CD4-positive, CD25-positive, alpha-beta regulatory T cell (primary cell): ENCODE measurements around the gene PCBP3. TPM values are rescaled to one million over a fixed set of nuclear protein-coding genes. Genes with fewer than 3 reads are reported as not detected.
"Not testable (repeated sequence)": the region's sequence is repeated elsewhere in the genome, so short reads cannot be mapped to it uniquely, and the experiment has no call there.

Experiments used
- ATAC-seq, 2 donors: fragments of 150-1000 bp; cut with Tn5 transposase; one replicate each; pipeline ENCODE4 v1.10.0; 2021; ENCODE audit warnings: low read depth in 2 of 2, moderate number of reproducible peaks in 2 of 2, moderate library complexity in 1 of 2
- DNase-seq, 3 donors: peaks; one replicate each; pipeline versions ENCODE4 v3.0.0 to v3.0.0-alpha.2; 2012 to 2022; ENCODE audit warnings: mixed read lengths in 1 of 3
- H3K27ac ChIP-seq: one replicate; pipeline ENCODE4 v1.7.0; 2013; ENCODE audit warnings: mild to moderate bottlenecking, low read length; ENCODE audit not compliant: insufficient read depth, poor library complexity, severe bottlenecking
- H3K27me3 ChIP-seq: one replicate; pipeline ENCODE4 v1.7.0; 2013; ENCODE audit warnings: low read length; ENCODE audit not compliant: control insufficient read depth, insufficient read depth
- H3K36me3 ChIP-seq: one replicate; pipeline ENCODE4 v1.7.0; 2013; ENCODE audit warnings: mild to moderate bottlenecking, low read length, moderate library complexity; ENCODE audit not compliant: control insufficient read depth, insufficient read depth
- H3K4me1 ChIP-seq: 2 replicates; pipeline ENCODE4 v1.7.0; 2013; ENCODE audit warnings: mild to moderate bottlenecking, low read length; ENCODE audit not compliant: insufficient read depth, control insufficient read depth, poor library complexity, severe bottlenecking
- H3K4me3 ChIP-seq: one replicate; pipeline ENCODE4 v1.7.0; 2013; ENCODE audit warnings: low read depth, mild to moderate bottlenecking, low read length, moderate library complexity
- H3K9me3 ChIP-seq, 2 experiments: 1 replicate in 1 of 2; 2 replicates in 1 of 2; pipeline ENCODE4 v1.7.0; 2013; ENCODE audit warnings: low read length in 2 of 2, mild to moderate bottlenecking in 1 of 2, moderate library complexity in 1 of 2; ENCODE audit not compliant: control insufficient read depth in 2 of 2
- H3K27ac Mint-ChIP-seq, 3 donors: one replicate each; pipeline ENCODE4 v1.8.0; 2020 to 2022; ENCODE audit warnings: mild to moderate bottlenecking in 3 of 3, mixed read lengths in 3 of 3, moderate library complexity in 2 of 3
- H3K27me3 Mint-ChIP-seq: one replicate; pipeline ENCODE4 v1.8.0; 2022; ENCODE audit warnings: mild to moderate bottlenecking, mixed read lengths
- H3K36me3 Mint-ChIP-seq: one replicate; pipeline ENCODE4 v1.8.0; 2020; ENCODE audit warnings: mixed read lengths
- H3K4me1 Mint-ChIP-seq, 4 donors: one replicate each; pipeline ENCODE4 v1.8.0; 2020 to 2022; ENCODE audit warnings: mixed read lengths in 4 of 4, mild to moderate bottlenecking in 1 of 4
- H3K4me3 Mint-ChIP-seq, 4 donors: one replicate each; pipeline ENCODE4 v1.8.0; 2020 to 2022; ENCODE audit warnings: mild to moderate bottlenecking in 4 of 4, mixed read lengths in 4 of 4, moderate library complexity in 3 of 4
- H3K9me3 Mint-ChIP-seq, 7 donors: one replicate each; pipeline ENCODE4 v1.8.0; 2020 to 2022; ENCODE audit warnings: mixed read lengths in 7 of 7, mild to moderate bottlenecking in 3 of 7, moderate library complexity in 2 of 7
- polyA plus RNA-seq, 4 donors: library from polyadenylated mRNA; unstranded; fragments of 300-500 nt; fragmentation: Illumina TruSeq; gene quantifications; one replicate each; pipeline ENCODE4 v1.2.3, GENCODE V29; 2021
- total RNA-seq: library from RNA; stranded (reverse); gene quantifications from one replicate; pipeline ENCODE4 v1.2.3, GENCODE V29; 2022

Gene PCBP3
- total and polyA plus RNA-seq, 5 donors from 2014 or later = 0.72 to 5.3 (median 2.3) TPM

DNA sequence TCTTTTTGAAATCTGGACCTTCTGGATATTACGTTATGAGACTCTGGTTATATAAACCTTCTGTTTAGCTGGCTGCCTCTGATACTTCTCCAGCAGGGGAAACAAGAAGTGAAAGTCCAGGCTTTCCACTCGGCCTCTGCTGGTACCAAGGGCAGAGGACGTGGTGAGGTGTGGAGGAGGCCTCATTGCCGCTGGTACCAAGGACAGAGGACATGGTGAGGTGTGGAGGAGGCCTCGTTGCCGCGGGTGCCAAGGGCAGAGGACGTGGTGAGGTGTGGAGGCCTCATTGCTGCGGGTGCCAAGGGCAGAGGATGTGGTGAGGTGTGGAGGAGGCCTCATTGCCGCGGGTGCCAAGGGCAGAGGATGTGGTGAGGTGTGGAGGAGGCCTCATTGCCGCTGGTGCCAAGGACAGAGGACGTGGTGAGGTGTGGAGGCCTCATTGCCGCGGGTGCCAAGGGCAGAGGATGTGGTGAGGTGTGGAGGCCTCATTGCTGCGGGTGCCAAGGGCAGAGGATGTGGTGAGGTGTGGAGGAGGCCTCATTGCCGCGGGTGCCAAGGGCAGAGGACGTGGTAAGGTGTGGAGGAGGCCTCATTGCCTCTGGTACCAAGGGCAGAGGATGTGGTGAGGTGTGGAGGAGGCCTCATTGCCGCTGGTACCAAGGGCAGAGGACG, 242.5 kb downstream of the PCBP3 start:
- Mint-ChIP-seq H3K4me1 (peaks cover 16 to 81% (median 62%) of the 10 kb centered on the region in 4 donors), H3K4me3 (peak overlapping the region; percentile 40 to 78 (median 66)), H3K27ac (peak overlapping the region; percentile 50 to 93 (median 86)), H3K27me3 (peaks cover 26% of the 10 kb centered on the region)
- ATAC-seq (peak; percentile 29 to 33), DNase-seq (peak in 2 of 3 donors; percentile 69 to 90)
- not testable (repeated sequence) for H3K36me3 ChIP-seq, H3K27ac ChIP-seq, H3K36me3 Mint-ChIP-seq, H3K9me3 ChIP-seq, H3K9me3 Mint-ChIP-seq, H3K27me3 ChIP-seq
- H3K4me1 ChIP-seq = peaks cover 55% of the 10 kb centered on the region
- H3K4me3 ChIP-seq = peak overlapping the region; percentile 10

DNA sequence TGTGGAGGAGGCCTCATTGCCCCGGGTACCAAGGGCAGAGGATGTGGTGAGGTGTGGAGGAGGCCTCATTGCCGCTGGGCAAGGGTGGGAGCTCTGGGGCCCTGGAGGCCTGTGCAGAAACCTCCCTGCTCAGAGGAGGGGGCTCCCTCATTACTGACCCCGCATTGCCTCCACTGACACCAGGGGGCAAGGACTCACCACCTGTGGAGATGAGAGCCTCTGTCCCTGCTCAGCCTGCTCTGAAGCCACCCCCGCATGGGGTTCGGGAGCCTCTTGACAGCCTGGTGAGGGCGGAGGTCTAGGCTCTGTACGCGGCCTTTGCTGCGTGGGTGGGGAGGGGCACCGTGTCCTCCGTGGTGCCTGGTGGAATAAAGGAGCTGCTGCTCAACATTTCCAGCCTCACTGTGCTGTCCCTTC, 243.1 kb downstream of the PCBP3 start:
- peak overlapping the region in 3 of 4 donors; percentile 40 to 78 (median 50) for H3K4me3 Mint-ChIP-seq
- Histone ChIP-seq H3K4me1 (peaks cover 57% of the 10 kb centered on the region), H3K36me3 (no peaks in the 10 kb centered on the region), H3K4me3 (no peak overlapping the region), H3K27ac (peak overlapping the region; percentile 47), H3K27me3 (no peaks in the 10 kb centered on the region), H3K9me3 (no peaks in the 10 kb centered on the region)
- peak; percentile 46 to 49 for ATAC-seq
- DNase-seq = peak in 1 of 3 donors; percentile 30
- H3K36me3 Mint-ChIP-seq = no peaks in the 10 kb centered on the region
- H3K27ac Mint-ChIP-seq = peak overlapping the region in 2 of 3 donors; percentile 86
- peaks cover 26% of the 10 kb centered on the region for H3K27me3 Mint-ChIP-seq
- peaks cover 16 to 81% (median 65%) of the 10 kb centered on the region in 4 donors for H3K4me1 Mint-ChIP-seq
- H3K9me3 Mint-ChIP-seq = peaks cover 0 to 3% (median 0%) of the 10 kb centered on the region in 7 donors

DNA sequence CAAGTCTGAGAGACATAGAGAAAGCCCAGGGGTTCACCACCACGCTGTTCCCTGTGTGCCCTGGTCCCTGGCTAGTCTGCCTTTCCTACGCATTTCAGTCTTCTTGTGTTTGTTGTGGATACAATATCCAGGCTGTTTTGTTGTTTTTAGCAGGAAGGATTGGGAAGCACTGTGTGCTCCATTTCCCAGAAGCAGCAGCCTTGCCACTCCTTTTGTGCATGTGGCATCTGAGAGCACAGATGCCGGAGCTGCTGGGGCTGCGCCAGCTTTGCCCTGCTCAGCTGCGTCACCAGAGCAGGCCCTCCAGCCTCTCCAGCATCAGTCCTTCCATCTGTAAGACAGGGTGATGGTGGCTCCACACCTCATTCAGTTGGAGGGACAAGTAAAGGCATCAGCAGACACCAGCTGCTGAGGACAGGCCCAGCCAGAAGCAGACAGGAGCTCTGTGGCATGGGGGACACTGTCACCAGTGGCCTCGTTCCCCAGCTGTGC, 243.6 kb downstream of the PCBP3 start:
- H3K27me3 ChIP-seq = no peaks in the 10 kb centered on the region
- H3K36me3 ChIP-seq = no peaks in the 10 kb centered on the region
- no peak for ATAC-seq
- no peak overlapping the region for H3K4me3 ChIP-seq
- peak overlapping the region; percentile 47 for H3K27ac ChIP-seq
- peaks cover 20% of the 10 kb centered on the region for H3K27me3 Mint-ChIP-seq
- H3K27ac Mint-ChIP-seq = peak overlapping the region; percentile 45 to 86 (median 82)
- no peaks in the 10 kb centered on the region for H3K36me3 Mint-ChIP-seq
- peaks cover 16 to 83% (median 66%) of the 10 kb centered on the region in 4 donors for H3K4me1 Mint-ChIP-seq
- H3K4me3 Mint-ChIP-seq = peak overlapping the region in 2 of 4 donors; percentile 33 to 46
- no peaks in the 10 kb centered on the region for H3K9me3 ChIP-seq
- H3K9me3 Mint-ChIP-seq = peaks cover 0 to 3% (median 0%) of the 10 kb centered on the region in 7 donors
- H3K4me1 ChIP-seq = peaks cover 63% of the 10 kb centered on the region
- no peak for DNase-seq

DNA sequence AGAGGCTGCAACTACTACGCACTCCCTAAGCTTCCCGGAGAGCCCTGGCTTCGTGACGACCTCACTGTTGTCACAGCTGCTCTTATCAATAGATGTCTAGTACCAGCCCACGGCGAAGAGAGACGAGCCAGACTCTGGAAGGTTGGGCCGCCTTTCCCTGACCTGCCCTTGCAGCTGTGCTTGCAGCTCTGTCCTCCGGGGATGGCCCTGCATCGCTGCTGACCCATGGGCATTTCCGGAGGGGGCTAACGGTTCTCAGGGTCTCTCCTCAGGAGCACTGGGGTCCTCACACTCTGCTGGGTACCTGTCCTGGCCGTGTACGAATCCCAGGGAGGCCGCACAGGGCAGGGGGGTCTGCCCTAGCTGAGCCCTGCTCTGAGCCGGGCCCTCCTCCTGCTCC, 244.3 kb downstream of the PCBP3 start:
- DNase-seq = no peak
- Mint-ChIP-seq H3K36me3 (no peaks in the 10 kb centered on the region), H3K27ac (peak overlapping the region in 1 of 3 donors; percentile 86), H3K9me3 (peaks cover 0 to 3% (median 0%) of the 10 kb centered on the region in 7 donors), H3K4me1 (peaks cover 16 to 86% (median 64%) of the 10 kb centered on the region in 4 donors), H3K27me3 (peaks cover 14% of the 10 kb centered on the region), H3K4me3 (peak overlapping the region in 2 of 4 donors; percentile 25 to 26)
- no peak overlapping the region for H3K27ac ChIP-seq
- H3K9me3 ChIP-seq = no peaks in the 10 kb centered on the region
- no peaks in the 10 kb centered on the region for H3K36me3 ChIP-seq
- H3K27me3 ChIP-seq = no peaks in the 10 kb centered on the region
- peaks cover 69% of the 10 kb centered on the region for H3K4me1 ChIP-seq
- no peak for ATAC-seq
- no peak overlapping the region for H3K4me3 ChIP-seq

DNA sequence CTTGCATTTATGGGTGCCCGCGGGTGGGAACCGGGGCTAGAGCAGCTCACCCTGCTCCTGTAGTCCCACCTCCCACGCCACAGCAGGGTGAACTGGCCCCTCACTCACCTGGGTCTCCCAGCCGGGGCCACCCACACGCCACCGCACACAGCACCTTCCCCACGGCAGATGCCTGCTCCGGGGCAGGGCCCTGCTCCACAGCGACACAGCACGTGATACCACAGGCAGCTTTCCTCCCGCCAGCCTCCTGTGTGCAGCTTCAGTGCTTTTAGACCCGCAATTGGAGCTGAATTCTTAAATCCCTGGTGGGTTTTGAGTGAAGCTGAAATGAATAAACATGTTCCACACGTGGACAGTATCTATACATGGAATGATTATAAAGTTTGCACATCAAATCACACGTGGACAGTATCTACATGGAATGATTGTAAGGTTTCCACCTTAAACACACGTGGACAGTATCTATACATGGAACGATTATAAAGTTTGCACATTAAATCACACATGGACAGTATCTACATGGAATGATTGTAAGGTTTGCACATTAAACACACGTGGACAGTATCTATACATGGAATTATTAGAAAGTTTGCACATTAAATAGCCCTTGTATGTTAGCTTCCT, 245.0 kb downstream of the PCBP3 start:
- Histone ChIP-seq H3K4me3 (no peak overlapping the region), H3K4me1 (peaks cover 76% of the 10 kb centered on the region), H3K36me3 (no peaks in the 10 kb centered on the region), H3K9me3 (no peaks in the 10 kb centered on the region), H3K27ac (no peak overlapping the region), H3K27me3 (no peaks in the 10 kb centered on the region)
- Mint-ChIP-seq H3K27ac (peak overlapping the region in 2 of 3 donors; percentile 15 to 50), H3K4me3 (peak overlapping the region in 1 of 4 donors; percentile 9), H3K27me3 (peaks cover 7% of the 10 kb centered on the region), H3K36me3 (no peaks in the 10 kb centered on the region), H3K4me1 (peaks cover 16 to 92% (median 59%) of the 10 kb centered on the region in 4 donors), H3K9me3 (peaks cover 0 to 3% (median 0%) of the 10 kb centered on the region in 7 donors)
- no peak for ATAC-seq
- DNase-seq = no peak

DNA sequence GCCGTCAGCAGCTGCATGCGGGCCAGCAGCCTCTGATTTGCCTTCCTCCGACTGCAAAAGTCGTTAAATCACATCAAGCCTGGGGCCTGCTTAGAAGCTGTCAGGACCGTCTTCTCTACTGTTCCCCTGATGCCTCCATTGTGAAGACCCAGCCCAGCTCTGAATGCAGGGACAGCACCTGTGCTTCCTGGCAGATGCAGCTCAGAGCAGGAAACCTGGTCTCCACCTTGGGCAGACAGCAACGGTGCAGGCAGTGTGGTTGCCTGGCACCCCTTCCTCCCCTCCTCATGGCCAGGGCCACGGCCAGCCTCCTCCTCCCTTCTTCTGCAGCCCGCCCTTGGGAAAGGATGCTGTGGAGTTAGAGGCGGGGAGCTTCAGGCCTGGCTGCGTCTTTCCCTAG, 245.7 kb downstream of the PCBP3 start:
- Histone ChIP-seq H3K36me3 (no peaks in the 10 kb centered on the region), H3K9me3 (no peaks in the 10 kb centered on the region), H3K27ac (no peak overlapping the region), H3K27me3 (no peaks in the 10 kb centered on the region), H3K4me1 (peaks cover 79% of the 10 kb centered on the region), H3K4me3 (no peak overlapping the region)
- Mint-ChIP-seq H3K9me3 (peaks cover 0 to 3% (median 0%) of the 10 kb centered on the region in 7 donors), H3K27me3 (peaks cover 2% of the 10 kb centered on the region), H3K4me1 (peaks cover 13 to 89% (median 56%) of the 10 kb centered on the region in 4 donors), H3K27ac (peak overlapping the region; percentile 50 to 66 (median 52)), H3K36me3 (no peaks in the 10 kb centered on the region), H3K4me3 (peak overlapping the region in 2 of 4 donors; percentile 9 to 67)
- peak in 1 of 3 donors; percentile 13 for DNase-seq
- no peak for ATAC-seq

DNA sequence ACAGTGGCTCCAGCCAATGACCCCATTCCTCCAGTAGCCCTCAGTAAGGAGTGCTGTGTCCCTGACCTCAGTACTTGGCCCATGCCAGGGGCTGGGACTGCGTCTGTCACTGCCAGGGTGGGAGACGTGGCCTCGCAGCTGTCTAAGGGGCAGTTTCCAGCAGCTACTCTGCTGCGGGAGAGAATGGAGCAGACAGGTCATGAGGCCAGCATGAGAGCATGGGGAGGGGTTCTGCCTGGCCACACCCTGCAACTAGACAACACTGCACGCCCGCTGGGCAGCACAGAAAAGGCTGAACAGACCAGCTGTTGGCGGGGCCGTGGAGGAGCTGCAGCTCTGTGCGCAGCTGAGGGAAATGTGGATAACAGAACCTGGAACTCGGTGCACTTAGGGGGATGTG, 246.4 kb downstream of the PCBP3 start:
- Mint-ChIP-seq H3K27ac (no peak overlapping the region), H3K4me3 (peak overlapping the region in 1 of 4 donors; percentile 9), H3K27me3 (no peaks in the 10 kb centered on the region), H3K36me3 (no peaks in the 10 kb centered on the region), H3K4me1 (peaks cover 10 to 86% (median 53%) of the 10 kb centered on the region in 4 donors), H3K9me3 (peaks cover 0 to 3% (median 0%) of the 10 kb centered on the region in 7 donors)
- DNase-seq (no peak), ATAC-seq (no peak)
- H3K27me3 ChIP-seq = no peaks in the 10 kb centered on the region
- no peak overlapping the region for H3K4me3 ChIP-seq
- H3K9me3 ChIP-seq = no peaks in the 10 kb centered on the region
- H3K27ac ChIP-seq = no peak overlapping the region
- peaks cover 75% of the 10 kb centered on the region for H3K4me1 ChIP-seq
- no peaks in the 10 kb centered on the region for H3K36me3 ChIP-seq
